Measurements from ENCODE around the gene XRCC4. TPM values are rescaled to one million over a fixed set of nuclear protein-coding genes. Genes with fewer than 3 reads are reported as not detected.

XRCC4 gene
- total RNA-seq, 1 donor from 2014 or later = 5.9 TPM

DNA sequence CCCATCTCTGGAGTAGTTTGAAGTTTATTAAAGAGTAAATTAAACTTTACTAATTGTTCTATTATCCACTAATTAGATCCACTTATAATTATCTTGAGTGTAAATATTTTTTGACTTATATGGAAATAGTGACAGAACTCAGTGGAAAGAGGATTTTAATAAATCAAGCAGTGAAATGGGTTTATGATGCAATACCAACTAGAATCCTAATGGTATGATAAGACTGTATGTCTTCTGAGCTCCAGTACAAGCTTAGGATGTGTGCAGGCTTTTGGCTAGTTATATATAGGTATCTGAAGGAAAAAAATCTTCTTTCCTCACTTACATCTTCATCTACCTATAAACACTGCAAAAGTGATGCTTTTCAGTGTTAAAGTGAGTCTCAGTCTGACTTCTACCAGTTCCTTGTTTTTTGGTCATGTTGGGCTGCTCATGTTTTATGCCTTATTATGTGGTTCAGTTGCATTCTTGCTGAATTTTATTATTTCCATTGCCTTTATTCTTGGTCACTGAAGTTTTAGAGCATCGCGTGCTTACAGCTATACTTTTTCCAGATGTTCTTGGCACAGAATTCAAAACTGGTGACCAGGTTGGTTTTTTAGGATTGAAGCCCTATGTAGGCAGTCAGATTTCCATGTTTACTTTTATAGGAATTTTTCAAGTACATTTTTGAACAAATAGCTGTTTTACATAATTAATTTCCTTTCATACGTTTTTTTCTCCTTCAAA is 30.5 kb downstream of the XRCC4 start:
- Histone ChIP-seq H3K36me3 (no peaks in the 10 kb centered on the region), H3K4me1 (no peaks in the 10 kb centered on the region), H3K27ac (no peak overlapping the region), H3K4me3 (no peak overlapping the region), H3K9me3 (no peaks in the 10 kb centered on the region), H3K27me3 (no peaks in the 10 kb centered on the region)
- intact Hi-C loops (cut with DNase I) = no loop called here
- TF ChIP-seq, protein P1, sequence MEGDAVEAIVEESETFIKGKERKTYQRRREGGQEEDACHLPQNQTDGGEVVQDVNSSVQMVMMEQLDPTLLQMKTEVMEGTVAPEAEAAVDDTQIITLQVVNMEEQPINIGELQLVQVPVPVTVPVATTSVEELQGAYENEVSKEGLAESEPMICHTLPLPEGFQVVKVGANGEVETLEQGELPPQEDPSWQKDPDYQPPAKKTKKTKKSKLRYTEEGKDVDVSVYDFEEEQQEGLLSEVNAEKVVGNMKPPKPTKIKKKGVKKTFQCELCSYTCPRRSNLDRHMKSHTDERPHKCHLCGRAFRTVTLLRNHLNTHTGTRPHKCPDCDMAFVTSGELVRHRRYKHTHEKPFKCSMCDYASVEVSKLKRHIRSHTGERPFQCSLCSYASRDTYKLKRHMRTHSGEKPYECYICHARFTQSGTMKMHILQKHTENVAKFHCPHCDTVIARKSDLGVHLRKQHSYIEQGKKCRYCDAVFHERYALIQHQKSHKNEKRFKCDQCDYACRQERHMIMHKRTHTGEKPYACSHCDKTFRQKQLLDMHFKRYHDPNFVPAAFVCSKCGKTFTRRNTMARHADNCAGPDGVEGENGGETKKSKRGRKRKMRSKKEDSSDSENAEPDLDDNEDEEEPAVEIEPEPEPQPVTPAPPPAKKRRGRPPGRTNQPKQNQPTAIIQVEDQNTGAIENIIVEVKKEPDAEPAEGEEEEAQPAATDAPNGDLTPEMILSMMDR (IDR thresholded peaks at IDR 0.05) = no peak
- ATAC-seq (no peak), DNase-seq (no peak)

DNA sequence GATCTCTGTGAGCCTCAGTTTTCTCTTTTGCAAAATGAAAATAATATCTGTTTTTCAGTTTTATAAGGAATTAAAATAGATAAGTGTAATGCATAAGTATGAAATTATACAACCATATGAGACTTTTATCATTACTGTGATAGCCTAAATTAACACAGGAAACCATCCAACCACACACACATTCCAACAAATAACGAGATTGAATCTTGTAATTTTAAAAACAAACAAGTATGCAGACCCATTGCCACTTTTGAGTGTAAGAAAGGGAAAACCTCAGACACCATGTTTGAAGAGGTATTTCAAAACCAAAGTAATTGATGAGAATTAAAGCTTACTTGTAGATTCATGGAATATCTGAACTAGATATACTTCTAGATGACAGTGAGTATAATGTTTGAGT is 32.0 kb downstream of the XRCC4 start:
- H3K27ac ChIP-seq = no peak overlapping the region
- no peaks in the 10 kb centered on the region for H3K9me3 ChIP-seq
- DNase-seq (no peak), ATAC-seq (no peak)
- no peaks in the 10 kb centered on the region for H3K4me1 ChIP-seq
- TF ChIP-seq, protein P1 (IDR thresholded peaks at IDR 0.05) = no peak
- intact Hi-C loops (cut with DNase I) = no loop called here
- no peaks in the 10 kb centered on the region for H3K27me3 ChIP-seq
- no peaks in the 10 kb centered on the region for H3K36me3 ChIP-seq
- H3K4me3 ChIP-seq = no peak overlapping the region

DNA sequence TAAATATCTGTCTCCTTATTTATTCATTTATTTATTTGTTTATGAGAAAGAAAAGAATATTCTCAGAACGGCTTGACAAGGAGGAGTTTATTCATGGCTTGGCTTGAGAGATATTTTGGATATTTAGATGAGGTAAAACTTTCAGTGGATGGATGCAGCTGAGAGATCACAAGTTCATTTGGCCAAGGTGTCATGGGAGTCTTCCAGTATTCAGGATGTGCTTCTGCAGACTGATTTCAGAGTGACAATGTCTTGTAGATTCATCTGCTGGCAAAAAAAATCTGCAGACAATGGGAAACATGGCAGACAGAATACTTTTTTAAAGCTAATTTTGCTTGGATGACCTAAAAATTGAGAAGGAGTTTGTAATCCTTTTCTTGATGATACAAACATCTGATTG is 38.5 kb downstream of the XRCC4 start:
- intact Hi-C loops (cut with DNase I) = no loop called here
- Histone ChIP-seq H3K27ac (no peak overlapping the region), H3K4me3 (no peak overlapping the region), H3K36me3 (no peaks in the 10 kb centered on the region), H3K9me3 (no peaks in the 10 kb centered on the region), H3K4me1 (no peaks in the 10 kb centered on the region), H3K27me3 (no peaks in the 10 kb centered on the region)
- ATAC-seq (no peak), DNase-seq (no peak)
- TF ChIP-seq, protein P1 (IDR thresholded peaks at IDR 0.05) = no peak

DNA sequence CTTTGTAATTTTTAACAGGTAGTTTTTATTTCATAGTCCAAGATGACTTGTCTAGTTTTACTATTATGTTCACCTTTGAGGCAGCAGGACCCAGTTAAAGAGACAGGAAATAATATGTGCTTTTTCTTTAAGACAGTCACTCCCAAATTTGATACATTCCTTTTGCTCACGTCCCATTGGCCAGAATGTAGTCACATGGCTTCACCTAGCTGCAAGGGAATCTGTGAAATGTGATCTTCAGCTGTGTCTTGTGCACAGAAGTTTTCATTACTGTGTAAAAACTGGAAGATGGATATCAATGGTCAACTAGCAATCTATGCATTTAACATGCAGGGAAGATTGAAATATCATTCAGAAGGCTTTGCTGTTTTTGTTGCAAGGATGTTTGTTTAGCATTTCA is 41.1 kb downstream of the XRCC4 start:
- TF ChIP-seq, protein P1 (IDR thresholded peaks at IDR 0.05) = no peak
- Histone ChIP-seq H3K36me3 (no peaks in the 10 kb centered on the region), H3K27ac (no peak overlapping the region), H3K4me3 (no peak overlapping the region), H3K4me1 (no peaks in the 10 kb centered on the region), H3K9me3 (no peaks in the 10 kb centered on the region), H3K27me3 (no peaks in the 10 kb centered on the region)
- ATAC-seq (no peak), DNase-seq (no peak)
- intact Hi-C loops (cut with DNase I) = no loop called here

DNA sequence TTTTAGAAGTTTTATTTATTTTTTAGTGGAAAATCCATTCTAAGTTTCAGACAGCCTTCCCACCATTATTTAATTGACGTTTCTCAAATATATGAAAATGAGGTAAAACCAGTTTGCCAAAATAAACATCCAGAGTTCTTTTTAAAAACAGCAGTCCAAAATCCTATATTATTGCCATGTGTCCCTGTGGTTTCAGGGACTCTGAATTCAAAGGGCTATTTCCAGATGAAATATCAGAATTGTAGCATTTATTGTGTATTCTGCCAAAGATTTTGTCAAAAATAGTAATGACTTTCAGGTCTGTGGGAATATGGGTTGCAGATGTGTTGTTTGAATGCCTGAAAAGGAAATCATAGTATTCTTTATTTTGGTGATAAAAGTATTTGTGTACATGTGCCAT is 41.6 kb downstream of the XRCC4 start:
- Histone ChIP-seq H3K9me3 (no peaks in the 10 kb centered on the region), H3K27me3 (no peaks in the 10 kb centered on the region)
- intact Hi-C loops (cut with DNase I) = no loop called here

More for the DNA sequence above, 41.6 kb downstream of the XRCC4 start:
- no peak overlapping the region for H3K27ac ChIP-seq
- no peaks in the 10 kb centered on the region for H3K36me3 ChIP-seq
- TF ChIP-seq, protein P1 (IDR thresholded peaks at IDR 0.05) = no peak
- no peaks in the 10 kb centered on the region for H3K4me1 ChIP-seq
- no peak overlapping the region for H3K4me3 ChIP-seq
- DNase-seq (no peak), ATAC-seq (no peak)
